C4-2B (cell line): ENCODE results near the gene ZDHHC9.

Experiments used
- ZFX ChIP-seq: fragments of 450-650 bp; IDR thresholded peaks from 2 replicates; pipeline ENCODE4 v1.6.1; 2017
- TF ChIP-seq, protein P1 (sequence below): fragments of 450-650 bp; conservative IDR thresholded peaks from 2 replicates; pipeline ENCODE4 v1.5.1; 2017; ENCODE audit warnings: mild to moderate bottlenecking

DNA sequence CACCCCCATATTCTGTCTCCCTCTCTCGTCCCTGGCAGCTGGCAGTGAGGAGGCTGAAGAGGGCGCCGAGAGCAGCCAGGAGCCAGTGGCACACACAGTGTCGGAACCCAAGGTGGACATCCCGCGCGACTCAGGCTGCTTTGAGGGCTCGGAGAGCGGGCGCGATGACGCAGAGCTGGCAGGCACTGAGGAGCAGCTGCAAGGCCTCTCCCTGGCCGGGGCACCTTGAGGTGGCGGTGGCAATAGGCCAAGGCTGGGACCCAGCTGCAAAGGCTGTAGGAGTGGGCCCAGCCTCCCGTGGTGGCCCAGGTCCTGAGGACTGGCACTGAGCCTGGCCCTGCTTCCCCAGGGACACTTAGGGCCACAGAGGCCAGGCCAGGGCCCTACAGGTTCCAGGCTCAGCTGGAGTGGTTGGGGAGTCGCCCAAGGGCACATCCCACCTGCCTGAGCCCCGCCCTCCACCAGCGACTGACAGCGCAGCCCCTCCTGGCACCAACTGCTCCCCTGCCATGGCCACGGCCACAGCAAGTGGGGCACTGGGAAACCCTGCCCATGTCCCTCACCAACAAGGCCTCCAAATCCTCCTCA lies 50.0 kb downstream of the ZDHHC9 start:
- TF ChIP-seq, protein P1, sequence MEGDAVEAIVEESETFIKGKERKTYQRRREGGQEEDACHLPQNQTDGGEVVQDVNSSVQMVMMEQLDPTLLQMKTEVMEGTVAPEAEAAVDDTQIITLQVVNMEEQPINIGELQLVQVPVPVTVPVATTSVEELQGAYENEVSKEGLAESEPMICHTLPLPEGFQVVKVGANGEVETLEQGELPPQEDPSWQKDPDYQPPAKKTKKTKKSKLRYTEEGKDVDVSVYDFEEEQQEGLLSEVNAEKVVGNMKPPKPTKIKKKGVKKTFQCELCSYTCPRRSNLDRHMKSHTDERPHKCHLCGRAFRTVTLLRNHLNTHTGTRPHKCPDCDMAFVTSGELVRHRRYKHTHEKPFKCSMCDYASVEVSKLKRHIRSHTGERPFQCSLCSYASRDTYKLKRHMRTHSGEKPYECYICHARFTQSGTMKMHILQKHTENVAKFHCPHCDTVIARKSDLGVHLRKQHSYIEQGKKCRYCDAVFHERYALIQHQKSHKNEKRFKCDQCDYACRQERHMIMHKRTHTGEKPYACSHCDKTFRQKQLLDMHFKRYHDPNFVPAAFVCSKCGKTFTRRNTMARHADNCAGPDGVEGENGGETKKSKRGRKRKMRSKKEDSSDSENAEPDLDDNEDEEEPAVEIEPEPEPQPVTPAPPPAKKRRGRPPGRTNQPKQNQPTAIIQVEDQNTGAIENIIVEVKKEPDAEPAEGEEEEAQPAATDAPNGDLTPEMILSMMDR = no peak
- no peak for TF ChIP-seq ZFX
